Measurements from ENCODE around the gene WASL. TPM values are rescaled to one million over a fixed set of nuclear protein-coding genes. Genes with fewer than 3 reads are reported as not detected.

Gene WASL
- total RNA-seq, 1 experiment from 2014 or later = 39.3 TPM

DNA sequence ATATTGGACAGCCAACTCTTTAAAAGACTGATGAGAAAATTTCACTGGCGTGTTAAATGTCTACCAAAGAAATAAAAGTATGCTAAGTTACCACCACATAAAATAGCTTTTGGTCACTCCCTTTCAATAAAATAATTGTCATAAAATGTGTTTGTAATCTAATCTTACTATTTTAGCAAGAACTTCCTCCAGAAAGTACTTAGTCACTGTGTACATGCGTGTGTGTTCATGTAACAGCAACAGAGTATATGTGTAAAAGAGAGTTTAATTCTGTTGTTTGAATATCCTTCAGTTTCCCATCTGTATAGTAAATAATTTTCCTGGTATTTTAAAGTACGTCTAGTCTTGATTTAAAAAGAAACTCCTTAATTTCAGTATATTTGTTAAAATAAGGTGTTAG, 35.0 kb upstream of the WASL start:
- H3K4me1 ChIP-seq (ENCODE audit: insufficient read depth, low read length) = no peaks in the 10 kb centered on the region; the same call in 1 of the 2 replicates
- no peak overlapping the region for H3K4ac ChIP-seq (ENCODE audit: low read depth, low read length)

More for the DNA sequence above, 35.0 kb upstream of the WASL start:
- Histone ChIP-seq H4K20me1 (ENCODE audit: control insufficient read depth, insufficient read depth, insufficient read length) (no peaks in the 10 kb centered on the region), H3K18ac (ENCODE audit: insufficient read length, low read depth, low read length) (no peak overlapping the region), H4K91ac (ENCODE audit: insufficient read length, low read depth, low read length) (no peak overlapping the region), H3K23me2 (ENCODE audit: insufficient read length, low read depth, low read length, poor library complexity, severe bottlenecking) (no peaks in the 10 kb centered on the region), H3K14ac (ENCODE audit: insufficient read depth, low read length) (no peak overlapping the region), H4K5ac (ENCODE audit: insufficient read length, low read depth, low read length) (no peak overlapping the region), H3K23ac (ENCODE audit: insufficient read length, low read depth, low read length) (no peak overlapping the region), H3K79me1 (ENCODE audit: insufficient read depth, low read depth, low read length, poor library complexity, severe bottlenecking) (no peaks in the 10 kb centered on the region), H3K4me2 (ENCODE audit: insufficient read depth, insufficient read length, low read length) (no peak overlapping the region), H2BK15ac (ENCODE audit: low read depth, low read length) (no peak overlapping the region), H3K27me3 (ENCODE audit: insufficient read depth, low read length) (no peaks in the 10 kb centered on the region), H3K56ac (ENCODE audit: insufficient read length, low read depth, low read length) (no peak overlapping the region), H3K27ac (ENCODE audit: insufficient read length, low read depth, low read length) (no peak overlapping the region), H2AK5ac (ENCODE audit: insufficient read length, low read length) (no peak overlapping the region), H2AFZ (ENCODE audit: low read length) (no peak overlapping the region), H2BK5ac (ENCODE audit: insufficient read length, low read length) (no peak overlapping the region), H2BK20ac (ENCODE audit: low read depth, low read length, poor library complexity, severe bottlenecking) (no peak overlapping the region), H2BK120ac (ENCODE audit: low read depth, low read length, poor library complexity, severe bottlenecking) (no peak overlapping the region), H2BK12ac (ENCODE audit: insufficient read length, low read depth, low read length) (no peak overlapping the region), H4K8ac (replicated peaks; ENCODE audit: insufficient read length, low read depth, low read length) (no peak overlapping the region), H3K79me2 (ENCODE audit: insufficient read depth, low read length) (no peaks in the 10 kb centered on the region), H3K9me3 (ENCODE audit: control insufficient read depth, low read depth, low read length) (no peaks in the 10 kb centered on the region), H3T11ph (ENCODE audit: low read length) (no peak overlapping the region), H3K9ac (ENCODE audit: extremely low read depth, insufficient read length, low read length) (no peak overlapping the region)
- no peaks in the 10 kb centered on the region for H3K9me3 Mint-ChIP-seq
- DNase-seq = no peak
- H3K4me3 Mint-ChIP-seq = no peak overlapping the region
- TF ChIP-seq, protein P1, sequence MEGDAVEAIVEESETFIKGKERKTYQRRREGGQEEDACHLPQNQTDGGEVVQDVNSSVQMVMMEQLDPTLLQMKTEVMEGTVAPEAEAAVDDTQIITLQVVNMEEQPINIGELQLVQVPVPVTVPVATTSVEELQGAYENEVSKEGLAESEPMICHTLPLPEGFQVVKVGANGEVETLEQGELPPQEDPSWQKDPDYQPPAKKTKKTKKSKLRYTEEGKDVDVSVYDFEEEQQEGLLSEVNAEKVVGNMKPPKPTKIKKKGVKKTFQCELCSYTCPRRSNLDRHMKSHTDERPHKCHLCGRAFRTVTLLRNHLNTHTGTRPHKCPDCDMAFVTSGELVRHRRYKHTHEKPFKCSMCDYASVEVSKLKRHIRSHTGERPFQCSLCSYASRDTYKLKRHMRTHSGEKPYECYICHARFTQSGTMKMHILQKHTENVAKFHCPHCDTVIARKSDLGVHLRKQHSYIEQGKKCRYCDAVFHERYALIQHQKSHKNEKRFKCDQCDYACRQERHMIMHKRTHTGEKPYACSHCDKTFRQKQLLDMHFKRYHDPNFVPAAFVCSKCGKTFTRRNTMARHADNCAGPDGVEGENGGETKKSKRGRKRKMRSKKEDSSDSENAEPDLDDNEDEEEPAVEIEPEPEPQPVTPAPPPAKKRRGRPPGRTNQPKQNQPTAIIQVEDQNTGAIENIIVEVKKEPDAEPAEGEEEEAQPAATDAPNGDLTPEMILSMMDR (conservative IDR thresholded peaks at IDR 0.05) = no peak
- no peak overlapping the region for H3K27ac Mint-ChIP-seq
- H3K4me1 Mint-ChIP-seq = peaks cover 13 to 50% of the 10 kb centered on the region in 2 experiments
- no peaks in the 10 kb centered on the region for H3K36me3 Mint-ChIP-seq (ENCODE audit: insufficient read depth in 1 of 3, low read depth in 3 of 3)
- no CpG with 5 or more reads among the region's 3 CpGs for WGBS (ENCODE audit: extremely low coverage, insufficient read length, low lambda C conversion rate)
- no peaks in the 10 kb centered on the region for H3K27me3 Mint-ChIP-seq (ENCODE audit: low read depth)
